RWPE2 (cell line): ENCODE results near the gene MYOZ1.
"Not testable (repeated sequence)": the region's sequence is repeated elsewhere in the genome, so short reads cannot be mapped to it uniquely, and the experiment has no call there.

Experiments
- ATAC-seq: fragments of 200-7000 bp; cut with Tn5 transposase; 3 replicates; pipeline ENCODE4 v1.9.1; 2021; ENCODE audit warnings: low read depth
- DNase-seq: peaks from one replicate; pipeline ENCODE4 v3.0.0-alpha.2; 2020; ENCODE audit warnings: low spot score
- H3K27ac ChIP-seq: fragments of 450-650 bp; 2 replicates; pipeline ENCODE4 v1.5.1; 2017; ENCODE audit warnings: mild to moderate bottlenecking; ENCODE audit not compliant: poor library complexity, severe bottlenecking
- H3K27me3 ChIP-seq: fragments of 250-450 bp; sonication (Bioruptor Pico); 2 replicates; pipeline ENCODE4 v1.5.1; 2021; ENCODE audit warnings: mild to moderate bottlenecking, moderate library complexity; ENCODE audit not compliant: insufficient read depth, poor library complexity, severe bottlenecking
- H3K36me3 ChIP-seq: fragments of 250-450 bp; sonication (Bioruptor Pico); 2 replicates; pipeline ENCODE4 v1.5.1; 2020; ENCODE audit warnings: low read depth, mild to moderate bottlenecking, moderate library complexity
- H3K4me1 ChIP-seq: fragments of 250-450 bp; sonication (Bioruptor Pico); 2 replicates; pipeline ENCODE4 v1.5.1; 2021; ENCODE audit warnings: mild to moderate bottlenecking, moderate library complexity; ENCODE audit not compliant: insufficient read depth, poor library complexity, severe bottlenecking
- H3K4me3 ChIP-seq: fragments of 250-450 bp; sonication (Bioruptor Pico); 2 replicates; pipeline ENCODE4 v1.5.1; 2021; ENCODE audit warnings: mild to moderate bottlenecking, moderate library complexity; ENCODE audit not compliant: severe bottlenecking
- H3K9me3 ChIP-seq: fragments of 250-450 bp; sonication (Bioruptor Pico); 2 replicates; pipeline ENCODE4 v1.5.1; 2021; ENCODE audit warnings: mild to moderate bottlenecking, moderate library complexity; ENCODE audit not compliant: severe bottlenecking
- TF ChIP-seq, protein P1 (sequence below): fragments of 450-650 bp; IDR thresholded peaks from one replicate; pipeline ENCODE4 v1.5.1; 2017; ENCODE audit warnings: mild to moderate bottlenecking, moderate library complexity; ENCODE audit not compliant: poor library complexity, severe bottlenecking

Gene MYOZ1, protein sequence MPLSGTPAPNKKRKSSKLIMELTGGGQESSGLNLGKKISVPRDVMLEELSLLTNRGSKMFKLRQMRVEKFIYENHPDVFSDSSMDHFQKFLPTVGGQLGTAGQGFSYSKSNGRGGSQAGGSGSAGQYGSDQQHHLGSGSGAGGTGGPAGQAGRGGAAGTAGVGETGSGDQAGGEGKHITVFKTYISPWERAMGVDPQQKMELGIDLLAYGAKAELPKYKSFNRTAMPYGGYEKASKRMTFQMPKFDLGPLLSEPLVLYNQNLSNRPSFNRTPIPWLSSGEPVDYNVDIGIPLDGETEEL

GRCh38 chr10:73641328-73642060 lies at the start of gene MYOZ1:
Gene MYOZ1 (minus strand): TSS chr10:73641474. CDS start chr10:73640017, 1,457 bp downstream.
- no peak within 1 kb of the TSS for H3K27ac ChIP-seq
- no peaks in the 10 kb centered on the region for H3K9me3 ChIP-seq
- H3K4me3 ChIP-seq: no peak within 1 kb of the TSS
- DNase-seq: no peak
- ATAC-seq: peak; percentile 52
- H3K4me1 ChIP-seq: no peaks in the 10 kb centered on the region
- H3K36me3 ChIP-seq: no peaks in the 10 kb centered on the region
- no peaks in the 10 kb centered on the region for H3K27me3 ChIP-seq
- TF ChIP-seq, protein P1, sequence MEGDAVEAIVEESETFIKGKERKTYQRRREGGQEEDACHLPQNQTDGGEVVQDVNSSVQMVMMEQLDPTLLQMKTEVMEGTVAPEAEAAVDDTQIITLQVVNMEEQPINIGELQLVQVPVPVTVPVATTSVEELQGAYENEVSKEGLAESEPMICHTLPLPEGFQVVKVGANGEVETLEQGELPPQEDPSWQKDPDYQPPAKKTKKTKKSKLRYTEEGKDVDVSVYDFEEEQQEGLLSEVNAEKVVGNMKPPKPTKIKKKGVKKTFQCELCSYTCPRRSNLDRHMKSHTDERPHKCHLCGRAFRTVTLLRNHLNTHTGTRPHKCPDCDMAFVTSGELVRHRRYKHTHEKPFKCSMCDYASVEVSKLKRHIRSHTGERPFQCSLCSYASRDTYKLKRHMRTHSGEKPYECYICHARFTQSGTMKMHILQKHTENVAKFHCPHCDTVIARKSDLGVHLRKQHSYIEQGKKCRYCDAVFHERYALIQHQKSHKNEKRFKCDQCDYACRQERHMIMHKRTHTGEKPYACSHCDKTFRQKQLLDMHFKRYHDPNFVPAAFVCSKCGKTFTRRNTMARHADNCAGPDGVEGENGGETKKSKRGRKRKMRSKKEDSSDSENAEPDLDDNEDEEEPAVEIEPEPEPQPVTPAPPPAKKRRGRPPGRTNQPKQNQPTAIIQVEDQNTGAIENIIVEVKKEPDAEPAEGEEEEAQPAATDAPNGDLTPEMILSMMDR: no peak

- not testable (repeated sequence) for H3K4me3 ChIP-seq, H3K9me3 ChIP-seq, H3K27ac ChIP-seq, DNase-seq, H3K36me3 ChIP-seq, ATAC-seq, H3K27me3 ChIP-seq, H3K4me1 ChIP-seq
Observed at GRCh38 chr10:73690755-73691154, 49.5 kb upstream of the MYOZ1 start.

- H3K27ac ChIP-seq, H3K4me3 ChIP-seq, H3K9me3 ChIP-seq, H3K4me1 ChIP-seq, ATAC-seq, H3K27me3 ChIP-seq, H3K36me3 ChIP-seq, DNase-seq: not testable (repeated sequence)
Observed at GRCh38 chr10:73689596-73689995, 48.3 kb upstream of the MYOZ1 start.

DNA sequence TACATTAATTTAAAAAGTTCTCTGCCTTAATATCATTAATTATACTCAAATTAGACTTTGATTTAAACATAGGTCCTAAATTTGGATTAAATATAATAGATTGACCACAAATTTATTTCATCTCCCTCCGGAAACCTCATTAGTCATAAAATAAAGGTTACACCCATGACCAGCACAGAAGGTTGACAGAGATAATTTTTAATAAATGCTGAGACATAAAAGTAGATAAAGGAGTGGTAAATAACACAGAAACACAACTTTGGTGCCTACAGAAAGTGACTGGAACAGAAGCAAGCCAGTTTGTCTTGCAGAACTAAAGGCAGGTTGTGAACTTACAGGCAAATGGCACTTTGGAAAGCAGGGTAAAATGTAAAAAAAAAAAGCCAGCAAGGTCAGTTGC lies 46.4 kb upstream of the MYOZ1 start:
- not testable (repeated sequence) for H3K9me3 ChIP-seq, H3K27me3 ChIP-seq, DNase-seq, H3K4me1 ChIP-seq, H3K27ac ChIP-seq, H3K4me3 ChIP-seq, H3K36me3 ChIP-seq, ATAC-seq

- H3K27me3 ChIP-seq, H3K4me1 ChIP-seq, H3K27ac ChIP-seq, H3K9me3 ChIP-seq, DNase-seq, H3K36me3 ChIP-seq, ATAC-seq, H3K4me3 ChIP-seq: not testable (repeated sequence)
Observed at GRCh38 chr10:73674546-73674945, 33.3 kb upstream of the MYOZ1 start.

- H3K9me3 ChIP-seq, H3K4me3 ChIP-seq, H3K36me3 ChIP-seq, H3K4me1 ChIP-seq, ATAC-seq, H3K27ac ChIP-seq, DNase-seq, H3K27me3 ChIP-seq: not testable (repeated sequence)
Observed at GRCh38 chr10:73668378-73668777, 27.1 kb upstream of the MYOZ1 start.

DNA sequence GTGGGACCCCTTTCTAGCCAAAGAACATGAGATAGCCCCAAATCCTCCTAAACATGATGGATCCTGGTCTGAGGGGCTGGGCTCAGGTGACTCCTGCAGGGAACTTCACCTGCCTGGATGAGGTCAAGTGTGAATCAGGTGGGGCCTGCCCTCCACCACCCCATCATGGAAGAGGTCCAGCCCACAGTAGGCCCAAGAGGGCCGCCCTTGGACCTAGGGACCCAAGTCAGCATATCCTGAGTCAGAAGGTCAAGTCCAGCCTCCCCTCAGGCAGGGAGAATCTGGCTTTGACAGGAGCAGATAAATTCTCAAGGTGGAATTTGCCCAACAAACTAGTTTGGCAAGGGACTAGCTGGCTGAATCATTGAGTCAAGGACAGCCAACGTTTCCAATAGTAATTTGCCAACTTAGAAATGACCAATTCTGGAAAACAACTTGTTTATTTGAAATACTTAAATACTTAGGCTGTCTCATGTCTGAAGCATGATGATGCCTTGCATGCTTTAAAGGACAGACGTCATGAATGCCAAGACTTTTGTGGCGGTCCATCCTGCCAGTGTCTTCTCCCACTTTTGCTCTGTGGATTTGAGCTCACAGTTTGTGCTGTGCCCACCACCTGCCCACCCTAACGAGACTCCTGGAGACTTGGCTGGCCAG lies 25.0 kb upstream of the MYOZ1 start:
- H3K27ac ChIP-seq, ATAC-seq, H3K27me3 ChIP-seq, H3K4me3 ChIP-seq, H3K4me1 ChIP-seq, DNase-seq, H3K36me3 ChIP-seq, H3K9me3 ChIP-seq: not testable (repeated sequence)

- H3K27ac ChIP-seq, H3K4me1 ChIP-seq, DNase-seq, H3K36me3 ChIP-seq, ATAC-seq, H3K27me3 ChIP-seq, H3K4me3 ChIP-seq, H3K9me3 ChIP-seq: not testable (repeated sequence)
Observed at GRCh38 chr10:73665581-73665980, 24.3 kb upstream of the MYOZ1 start.

- not testable (repeated sequence) for H3K4me3 ChIP-seq, H3K9me3 ChIP-seq, H3K36me3 ChIP-seq, H3K27ac ChIP-seq, ATAC-seq, H3K27me3 ChIP-seq, DNase-seq, H3K4me1 ChIP-seq
Observed at GRCh38 chr10:73664156-73665040, 23.1 kb upstream of the MYOZ1 start.

- not testable (repeated sequence) for H3K27ac ChIP-seq, ATAC-seq, H3K36me3 ChIP-seq, H3K9me3 ChIP-seq, H3K4me3 ChIP-seq, DNase-seq, H3K27me3 ChIP-seq, H3K4me1 ChIP-seq
Observed at GRCh38 chr10:73663621-73664020, 22.3 kb upstream of the MYOZ1 start.
